HG02759 (cell line): Measurements from ENCODE around the gene FSD1L.
"Not testable (repeated sequence)": the region's sequence is repeated elsewhere in the genome, so short reads cannot be mapped to it uniquely, and the experiment has no call there.

Source experiments
- ATAC-seq: cut with Tn5 transposase; IDR thresholded peaks from one replicate; pipeline ENCODE4 v1.9.1; 2021; ENCODE audit warnings: mild to moderate bottlenecking, moderate library complexity; ENCODE audit not compliant: unreplicated experiment

The FSD1L gene

DNA sequence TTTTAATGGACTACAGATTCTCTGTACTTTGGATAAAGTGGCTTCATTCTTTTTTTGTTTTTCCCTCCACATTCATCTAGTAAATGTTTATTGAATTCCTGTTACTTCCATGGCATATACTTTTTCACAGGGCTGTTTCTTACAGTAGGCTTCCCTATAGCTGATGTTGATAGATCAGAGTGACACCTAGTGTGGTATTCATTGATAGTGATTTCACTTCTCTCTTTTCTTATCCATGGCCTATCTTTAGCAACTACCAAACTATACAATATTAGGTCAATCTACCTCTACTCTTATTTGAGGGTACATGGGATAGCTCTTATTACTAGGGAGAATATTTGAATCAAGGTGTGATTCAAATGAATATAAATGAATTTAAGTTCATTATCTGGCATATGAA is 35.8 kb downstream of the FSD1L start:
- ATAC-seq = peak; percentile 76

DNA sequence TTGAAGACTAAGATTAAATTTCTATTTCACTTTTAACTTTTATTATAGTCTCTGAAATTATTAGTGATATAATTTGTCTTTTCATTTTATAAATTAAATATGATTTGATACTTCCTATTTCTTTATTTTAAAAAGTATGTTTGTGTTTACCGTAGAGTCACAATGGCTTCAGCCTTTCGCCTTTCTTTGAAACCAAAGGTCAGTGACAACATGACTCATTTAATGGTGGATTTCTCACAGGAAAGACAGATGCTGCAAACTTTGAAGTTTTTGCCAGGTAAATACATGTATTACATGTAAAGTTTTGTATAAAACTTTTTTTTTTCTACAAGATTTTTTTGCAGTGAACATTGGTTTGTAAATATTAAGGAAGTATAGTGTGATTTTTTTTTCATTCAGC is 36.4 kb downstream of the FSD1L start:
- no peak for ATAC-seq

DNA sequence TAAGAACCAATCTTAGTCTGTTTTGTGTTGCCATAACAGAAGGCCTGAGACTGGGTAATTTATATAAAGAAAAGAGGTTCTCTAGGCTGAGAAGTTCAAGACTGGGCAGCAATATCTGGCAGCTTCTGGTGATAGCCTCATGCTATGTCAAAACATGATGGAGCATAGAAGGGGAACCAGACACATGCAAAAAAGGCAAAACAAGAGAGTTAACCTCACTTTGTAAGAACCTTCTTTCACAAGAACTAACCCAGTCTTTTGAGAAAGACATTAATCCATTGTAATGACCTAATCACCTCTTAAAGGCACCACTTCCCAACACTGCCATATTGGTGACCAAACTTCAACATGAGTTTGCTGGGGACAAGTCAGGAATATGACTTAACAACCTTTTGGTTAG is 37.3 kb downstream of the FSD1L start:
- ATAC-seq = no peak

DNA sequence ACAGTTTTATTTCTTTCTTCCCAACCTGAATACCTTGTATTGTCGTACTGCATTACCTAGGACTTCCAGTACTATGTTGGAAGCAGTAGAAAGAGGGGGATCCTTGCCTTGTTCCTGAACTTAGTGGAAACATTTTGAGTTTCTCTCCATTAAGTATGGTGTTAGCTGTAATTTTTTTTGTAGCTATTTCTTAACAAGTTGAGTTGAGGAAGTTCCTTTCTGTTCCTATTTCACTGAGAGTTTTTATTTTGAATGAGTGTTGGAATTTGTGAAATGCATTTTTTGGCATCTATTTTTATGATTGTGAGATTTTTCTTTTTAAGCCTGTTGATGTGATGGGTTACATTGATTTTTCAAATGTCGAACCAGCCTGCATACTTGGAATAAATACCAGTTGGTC is 49.0 kb downstream of the FSD1L start:
- ATAC-seq = no peak

DNA sequence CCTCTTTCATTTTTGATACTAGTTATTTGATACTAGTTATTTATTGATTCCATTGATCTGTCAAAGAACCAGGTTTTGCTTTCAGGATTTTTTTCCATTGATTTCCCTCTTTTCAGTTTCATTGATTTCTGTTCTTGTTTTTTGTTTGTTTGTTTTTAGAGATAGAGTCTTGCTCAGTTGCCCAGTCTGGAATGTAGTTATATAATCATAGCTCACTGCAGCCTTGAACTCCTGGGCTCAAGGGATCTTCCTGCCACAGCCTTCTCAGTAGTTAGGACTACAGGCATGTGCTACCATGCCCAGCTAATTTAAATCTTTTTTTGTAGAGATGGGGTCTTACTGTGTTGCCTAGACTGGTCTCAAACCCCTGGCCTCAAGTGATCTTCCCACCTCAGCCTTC is 49.9 kb downstream of the FSD1L start:
- no peak for ATAC-seq

DNA sequence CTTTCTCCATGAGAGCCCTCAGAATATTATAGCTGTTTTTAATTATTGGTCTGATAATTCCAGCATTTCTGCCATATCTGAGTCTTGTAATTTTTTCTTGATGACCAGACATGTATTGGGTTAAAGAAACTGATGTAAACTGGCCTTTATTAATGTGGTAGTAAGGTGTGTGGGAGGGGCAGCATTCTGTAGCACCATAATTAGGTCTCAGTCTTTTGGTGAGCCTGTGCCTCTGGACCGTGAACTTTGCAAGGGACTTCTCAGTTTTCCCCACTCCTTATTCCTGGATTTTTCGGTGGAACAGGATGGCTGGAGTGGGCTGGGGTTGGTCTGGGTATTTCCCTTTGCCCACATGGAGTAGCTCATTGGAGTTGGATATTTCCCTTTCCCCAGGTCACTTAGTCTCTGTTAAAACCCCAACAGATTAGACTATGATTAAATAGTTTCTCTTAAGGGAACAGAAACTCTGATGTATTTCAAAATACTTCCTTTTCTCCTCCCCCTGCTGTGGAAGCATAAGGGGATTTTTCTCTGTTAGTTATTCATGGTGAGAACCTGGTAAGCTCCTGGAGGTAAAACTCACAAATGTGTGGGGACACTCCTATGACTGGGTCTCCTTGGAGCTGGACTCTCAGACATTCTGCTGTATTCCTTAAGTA is 52.4 kb downstream of the FSD1L start:
- peak; percentile 85 for ATAC-seq

DNA sequence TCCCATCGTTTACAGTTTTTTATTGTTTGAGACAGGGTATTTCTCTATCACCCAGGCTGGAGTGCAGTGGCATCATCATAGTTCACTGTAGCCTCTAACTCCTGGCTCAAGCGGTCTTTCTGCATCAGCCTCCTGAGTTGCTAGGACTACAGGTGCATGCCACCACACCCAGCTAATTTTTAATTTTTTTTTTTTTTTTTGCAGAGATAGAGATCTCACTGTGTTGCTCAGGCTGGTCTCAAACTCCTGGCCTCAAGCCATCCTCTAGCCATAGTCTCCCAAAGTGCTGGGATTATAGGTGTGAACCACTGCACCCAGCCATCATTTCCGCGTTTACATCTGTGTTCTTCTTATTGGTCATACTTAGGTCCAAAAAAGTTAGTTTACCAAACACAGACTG is 53.6 kb downstream of the FSD1L start:
- no peak for ATAC-seq

DNA sequence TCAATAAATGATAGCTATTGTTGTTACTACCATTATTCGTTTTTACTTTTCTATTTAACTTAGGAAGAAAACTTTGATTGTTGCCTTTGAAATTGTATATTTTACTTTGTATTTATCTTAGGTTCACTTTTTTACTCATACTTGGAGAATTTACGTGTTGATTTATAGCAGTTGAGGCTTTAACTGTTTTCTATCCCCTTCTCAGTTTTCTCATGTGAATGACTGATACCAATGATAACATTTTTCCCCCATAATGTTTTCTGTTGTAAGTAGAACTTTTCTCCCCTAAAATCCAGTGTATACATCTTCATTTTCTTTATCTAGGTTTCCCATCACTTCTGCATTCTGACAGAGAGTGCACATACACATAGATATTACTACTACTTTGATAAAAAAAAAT is 54.4 kb downstream of the FSD1L start:
- no peak for ATAC-seq

DNA sequence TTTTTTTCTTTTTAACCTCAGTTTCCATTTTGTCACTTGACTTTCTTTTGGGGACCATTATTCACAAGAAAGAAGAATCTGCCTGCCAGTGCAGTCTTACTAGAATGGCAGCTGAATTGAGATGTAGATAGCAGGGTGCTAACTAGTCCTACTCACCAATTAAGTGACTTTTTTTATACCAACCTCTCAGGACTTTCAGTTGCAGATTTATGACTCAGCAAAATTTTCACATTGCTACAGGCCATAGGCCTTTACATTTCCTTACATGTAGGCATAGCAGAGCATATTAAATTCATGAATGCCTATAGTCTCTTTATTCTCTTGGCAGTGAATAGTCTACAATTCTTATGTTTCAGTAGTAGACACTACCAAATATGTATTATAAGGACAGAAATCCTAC is 56.0 kb downstream of the FSD1L start:
- no peak for ATAC-seq

DNA sequence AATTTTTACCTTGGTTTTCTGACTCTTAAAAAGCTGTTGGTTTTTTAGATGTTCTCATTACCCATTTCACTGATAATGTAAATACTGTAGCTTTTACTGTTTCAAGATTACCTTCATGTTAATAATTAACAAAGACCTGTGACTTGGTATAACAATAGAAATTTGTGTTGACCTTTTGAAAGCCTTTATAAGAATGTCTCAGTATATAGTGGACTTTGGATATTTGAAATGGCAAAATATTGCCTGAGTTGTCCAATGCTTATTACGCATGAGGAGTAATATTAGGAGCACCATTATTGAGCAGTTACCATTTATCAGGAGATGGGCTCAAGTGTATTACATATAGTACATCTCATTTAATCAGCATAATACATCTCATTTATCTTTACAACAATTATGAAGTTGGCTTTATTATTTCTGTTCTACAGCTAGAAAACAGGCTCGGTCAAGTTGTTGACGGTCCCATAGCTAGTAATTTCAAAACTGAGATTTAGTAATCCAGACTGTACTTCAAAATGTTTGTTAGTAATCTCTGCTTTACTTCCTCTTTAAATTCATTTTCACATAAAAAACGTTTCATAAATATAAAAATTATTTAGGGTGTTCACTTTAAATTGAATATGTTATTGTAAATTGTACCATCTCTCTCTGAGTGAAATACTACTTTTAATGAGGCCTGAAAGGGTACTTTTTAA is 59.4 kb downstream of the FSD1L start:
- ATAC-seq = no peak

DNA sequence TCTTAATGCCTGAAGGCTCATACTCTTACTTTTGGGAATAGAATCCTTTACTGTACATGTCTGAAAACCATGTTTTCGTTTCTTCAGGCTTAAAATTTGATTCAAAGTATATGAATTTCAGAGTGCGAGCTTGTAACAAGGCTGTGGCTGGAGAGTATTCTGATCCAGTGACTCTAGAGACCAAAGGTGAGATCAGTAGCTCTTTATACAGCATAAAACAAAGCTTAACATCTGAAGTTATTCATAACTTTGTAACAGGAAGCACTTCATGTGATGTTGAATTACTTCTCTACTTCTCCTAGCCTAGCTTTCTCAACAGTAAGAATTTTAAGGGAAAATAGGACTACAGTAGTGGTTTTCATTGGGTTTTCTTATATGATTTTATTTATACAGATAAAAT is 60.7 kb downstream of the FSD1L start:
- ATAC-seq = no peak

DNA sequence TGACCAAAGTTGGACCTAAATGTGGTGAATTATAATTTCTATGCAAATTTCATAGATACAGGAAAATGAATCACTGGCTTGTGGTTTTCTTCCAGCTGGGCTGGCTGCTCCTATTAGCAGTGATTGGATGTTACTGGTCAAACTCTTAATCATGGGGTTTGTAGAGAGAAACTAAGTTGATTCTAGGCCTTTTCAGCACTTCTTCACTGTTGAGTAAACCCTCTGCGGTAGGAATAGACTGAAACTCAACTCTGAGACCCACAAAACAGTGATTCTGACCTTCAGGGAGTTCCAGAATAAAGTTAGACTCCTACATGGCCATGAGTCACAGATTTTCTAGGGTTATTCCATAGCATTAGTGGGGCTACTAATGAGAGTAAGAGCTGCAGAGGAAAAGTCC is 62.2 kb downstream of the FSD1L start:
- ATAC-seq = peak; percentile 70

DNA sequence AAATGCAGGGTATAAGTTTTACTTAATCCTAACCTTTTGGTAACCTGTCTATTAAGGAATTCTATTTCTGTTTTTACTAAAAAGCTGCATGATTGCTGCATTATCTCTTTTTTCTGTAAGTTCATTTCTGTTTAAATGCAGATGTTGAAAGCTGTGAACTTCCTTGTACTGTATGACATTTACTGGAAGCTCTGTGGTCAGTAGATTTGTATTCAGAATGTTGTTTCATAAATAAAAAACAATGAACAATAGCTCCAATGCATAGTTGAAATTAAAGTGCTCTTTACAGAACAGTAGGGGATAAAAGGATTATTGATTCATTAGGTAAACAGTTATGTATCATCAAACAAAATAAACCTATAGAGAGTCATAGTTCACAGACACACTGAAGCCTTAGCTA is 63.6 kb downstream of the FSD1L start:
- no peak for ATAC-seq

DNA sequence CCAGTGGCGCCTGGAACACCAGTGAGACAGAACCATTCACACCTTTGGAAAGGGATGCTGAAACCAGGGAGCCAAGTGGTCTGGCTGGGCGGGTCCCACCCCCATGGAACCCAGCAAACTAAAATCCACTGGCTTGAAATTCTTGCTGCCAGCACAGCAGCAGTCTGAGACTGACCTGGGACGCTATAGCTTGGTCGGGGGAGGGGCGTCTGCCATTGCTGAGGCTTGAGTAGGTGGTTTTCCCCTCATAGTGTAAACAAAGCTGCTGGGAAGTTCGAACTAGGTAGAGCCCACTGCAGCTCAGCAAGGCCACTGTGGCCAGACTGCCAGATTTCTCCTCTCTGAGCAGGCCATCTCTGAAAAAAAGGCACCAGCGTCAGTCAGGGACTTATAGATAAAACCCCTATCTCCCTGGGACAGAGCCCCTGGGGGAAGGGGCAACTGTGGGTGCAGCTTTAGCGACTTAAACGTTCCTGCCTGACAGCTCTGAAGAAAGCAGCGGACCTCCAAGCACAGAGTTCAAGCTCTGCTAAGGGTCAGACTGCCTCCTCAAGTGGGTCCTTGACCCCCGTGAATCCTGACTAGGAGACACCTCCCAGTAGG is 68.1 kb downstream of the FSD1L start:
- ATAC-seq = no peak

DNA sequence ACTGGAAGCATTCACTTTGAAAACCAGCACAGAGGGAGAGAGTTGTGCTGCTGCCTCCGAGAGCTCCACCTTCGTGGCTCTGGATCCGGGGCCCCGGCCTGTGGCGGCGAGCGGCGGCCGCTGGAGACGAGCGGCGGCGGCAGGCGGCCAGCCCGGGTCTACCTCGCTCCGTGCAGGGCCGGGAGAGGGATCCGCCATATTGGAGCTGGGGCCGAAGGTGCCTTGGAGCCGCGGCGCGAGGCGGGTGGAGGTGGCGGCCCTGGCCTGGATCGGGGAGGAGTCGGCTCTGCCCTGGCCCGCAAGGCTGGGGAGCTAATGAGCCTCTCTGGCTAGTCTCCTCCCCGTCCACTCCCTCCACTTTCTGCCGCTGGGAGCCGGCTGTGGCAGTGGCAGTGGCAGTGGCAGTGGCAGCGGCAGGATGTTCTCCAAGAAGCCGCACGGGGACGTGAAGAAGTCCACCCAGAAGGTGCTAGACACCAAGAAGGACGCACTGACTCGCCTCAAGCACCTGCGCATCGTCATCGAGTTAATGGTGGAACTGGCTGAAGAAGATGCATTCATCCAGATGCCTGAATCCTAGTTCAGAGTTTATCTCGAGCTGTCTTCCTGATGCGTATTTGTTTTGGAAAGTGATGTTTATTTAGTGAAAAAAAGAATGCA is 72.0 kb downstream of the FSD1L start:
- peak; percentile 79 for ATAC-seq

DNA sequence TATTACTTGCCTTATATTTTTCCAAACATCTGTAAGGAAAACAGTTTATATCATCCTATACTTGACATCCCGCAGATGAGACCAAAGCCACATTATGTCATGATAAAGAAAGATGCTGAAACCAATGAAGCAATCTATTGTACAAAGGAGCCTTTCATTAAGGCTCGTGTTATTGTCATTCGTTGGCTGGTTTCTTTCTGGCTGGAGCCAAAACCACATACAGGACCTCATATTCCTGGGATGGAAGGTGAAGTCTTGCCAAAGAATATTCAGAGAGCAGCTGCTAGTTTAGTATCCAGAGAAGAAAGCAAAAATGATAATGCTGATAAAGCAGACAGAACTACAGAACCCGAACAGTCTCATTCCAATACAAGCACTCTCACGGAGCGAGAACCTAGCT is 73.2 kb downstream of the FSD1L start:
- not testable (repeated sequence) for ATAC-seq

DNA sequence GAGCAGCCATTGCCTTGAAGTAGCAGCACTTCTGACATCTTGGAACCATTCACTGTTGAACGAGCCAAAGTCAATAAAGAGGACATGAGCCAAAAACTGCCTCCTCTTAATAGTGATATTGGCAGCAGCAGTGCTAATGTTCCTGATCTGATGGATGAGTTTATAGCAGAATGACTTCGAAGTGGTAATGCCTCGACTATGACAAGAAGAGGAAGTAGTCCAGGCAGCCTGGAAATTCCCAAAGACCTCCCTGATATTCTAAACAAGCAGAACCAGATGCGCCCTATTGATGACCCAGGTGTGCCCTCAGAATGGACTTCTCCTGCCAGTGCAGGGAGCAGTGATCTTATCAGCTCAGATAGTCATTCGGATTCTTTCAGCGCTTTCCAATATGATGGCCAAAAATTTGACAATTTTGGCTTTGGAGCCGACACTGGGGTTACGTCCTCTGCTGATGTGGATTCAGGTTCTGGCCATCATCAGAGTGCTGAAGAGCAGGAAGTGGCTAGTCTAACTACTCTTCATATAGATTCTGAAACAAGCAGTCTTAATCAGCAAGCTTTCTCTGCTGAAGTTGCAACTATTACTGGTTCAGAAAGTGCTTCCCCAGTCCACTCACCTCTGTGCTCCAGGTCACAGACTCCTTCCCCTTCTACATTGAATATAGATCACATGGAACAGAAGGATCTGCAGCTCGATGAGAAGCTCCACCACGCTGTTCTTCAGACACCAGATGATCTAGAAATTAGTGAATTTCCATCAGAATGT is 75.0 kb downstream of the FSD1L start:
- ATAC-seq = peak; percentile 85

DNA sequence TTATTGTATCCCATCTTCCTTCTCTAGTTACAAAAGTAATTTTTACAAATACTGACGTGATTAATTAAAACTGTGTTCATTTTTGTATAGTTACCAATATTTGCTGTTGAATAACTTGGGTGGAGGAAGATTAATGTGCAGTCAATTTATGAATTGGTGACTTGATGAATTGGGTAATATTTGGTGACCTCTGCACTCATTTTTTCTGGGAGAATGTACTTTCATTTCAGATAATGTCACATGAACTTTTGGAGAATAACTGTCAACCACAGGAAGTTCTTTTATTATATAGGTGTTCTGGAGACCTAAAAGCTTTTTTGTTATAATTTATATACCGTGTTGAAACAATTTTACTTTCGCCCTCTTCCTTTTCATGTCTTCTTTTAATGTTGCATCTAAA is 83.7 kb downstream of the FSD1L start:
- ATAC-seq = no peak

DNA sequence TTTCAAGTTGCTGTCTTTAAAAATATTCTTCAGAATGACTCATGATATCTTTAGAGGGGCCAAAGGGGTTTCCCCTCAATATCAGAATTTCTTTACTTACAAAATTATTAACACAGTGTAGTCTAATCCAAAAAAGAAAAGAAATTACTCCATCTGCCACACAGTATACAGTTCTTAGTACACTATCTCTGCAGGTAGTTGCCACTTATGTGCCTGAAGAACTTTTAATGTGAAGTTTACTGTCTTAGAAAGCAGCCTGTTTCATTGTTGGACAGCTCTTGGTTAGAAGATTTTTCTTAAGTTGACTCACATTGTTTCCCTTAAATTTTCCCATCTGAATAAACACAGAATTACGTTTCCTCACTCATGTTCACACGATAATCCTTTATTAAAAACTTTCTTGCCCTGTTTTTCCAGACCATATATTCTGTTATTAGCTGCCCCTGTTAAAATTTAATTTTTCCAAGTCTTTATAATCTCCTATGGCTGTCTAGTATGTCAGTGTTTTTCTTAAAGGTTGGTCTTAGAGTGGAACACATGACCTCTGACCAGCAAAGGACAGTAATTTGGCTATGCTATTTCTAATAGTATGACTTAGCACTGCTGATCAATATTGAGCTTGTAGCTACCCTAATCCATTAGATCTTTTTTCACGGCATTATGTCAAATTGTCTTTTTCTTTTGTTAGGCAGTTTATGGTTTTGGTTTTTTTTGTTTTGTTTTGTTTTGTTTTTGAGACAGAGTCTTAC is 88.3 kb downstream of the FSD1L start:
- peak; percentile 88 for ATAC-seq

DNA sequence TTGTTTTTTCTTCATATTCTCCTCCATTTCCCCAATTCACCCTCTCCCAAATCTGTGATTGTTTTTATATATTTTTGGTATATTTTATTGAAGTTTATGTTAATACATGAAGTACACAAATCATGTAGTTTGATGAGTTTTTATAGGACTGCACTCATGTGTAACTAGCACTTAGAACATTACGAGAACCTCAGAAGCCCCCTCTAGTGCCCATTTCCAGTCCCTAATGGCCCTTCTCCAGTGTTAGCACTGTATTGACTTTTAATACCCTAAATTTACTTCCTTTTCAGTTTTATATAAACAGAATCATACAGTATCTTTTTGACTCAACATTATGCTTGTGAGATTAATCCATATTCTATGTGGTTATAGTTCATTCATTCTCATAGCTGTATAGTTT is 91.6 kb downstream of the FSD1L start:
- no peak for ATAC-seq
